WTC11 (cell line): ENCODE data around the gene SLU7.

ENCODE experiments used
- ATF1 ChIP-seq: sonication (generic); formaldehyde crosslinking; IDR thresholded peaks from 2 replicates; pipeline ENCODE4 v1.8.1; 2023; ENCODE audit warnings: mild to moderate bottlenecking, moderate library complexity, missing genetic modification reagents
- CREM ChIP-seq: sonication (generic); formaldehyde crosslinking; IDR thresholded peaks from 2 replicates; pipeline ENCODE4 v1.8.1; 2022; ENCODE audit warnings: mild to moderate bottlenecking, missing genetic modification reagents, moderate library complexity
- ETV6 ChIP-seq: sonication (generic); formaldehyde crosslinking; IDR thresholded peaks from 2 replicates; pipeline ENCODE4 v1.8.1; 2022; ENCODE audit warnings: mild to moderate bottlenecking, missing genetic modification reagents
- IRF2 ChIP-seq: sonication (generic); formaldehyde crosslinking; IDR thresholded peaks from 2 replicates; pipeline ENCODE4 v1.8.0; 2022; ENCODE audit warnings: low read depth, missing genetic modification reagents, borderline replicate concordance
- MXD4 ChIP-seq: fragments of 250-450 bp; sonication (Bioruptor Pico); IDR thresholded peaks from 2 replicates; pipeline ENCODE4 v1.8.0; 2021; ENCODE audit warnings: mild to moderate bottlenecking, moderate library complexity, borderline replicate concordance
- NFYB ChIP-seq: sonication (generic); formaldehyde crosslinking; conservative IDR thresholded peaks from 2 replicates; pipeline ENCODE4 v1.8.0; 2022; ENCODE audit warnings: low read depth, missing genetic modification reagents
- NR1H2 ChIP-seq: sonication (generic); formaldehyde crosslinking; IDR thresholded peaks from 2 replicates; pipeline ENCODE4 v1.9.0; 2021; ENCODE audit warnings: mild to moderate bottlenecking, moderate library complexity, missing genetic modification reagents
- TF ChIP-seq, protein P1 (sequence below): fragments of 200-600 bp; IDR thresholded peaks from 2 replicates; pipeline ENCODE4 v1.8.0; 2022; ENCODE audit warnings: antibody characterized with exemption
- TF ChIP-seq, protein P2 (sequence below): sonication (generic); formaldehyde crosslinking; IDR thresholded peaks from 2 replicates; pipeline ENCODE4 v1.8.0; 2022; ENCODE audit warnings: mild to moderate bottlenecking, missing genetic modification reagents
- TF ChIP-seq, protein P3 (sequence below): sonication (generic); formaldehyde crosslinking; IDR thresholded peaks from 2 replicates; pipeline ENCODE4 v1.8.0; 2022; ENCODE audit warnings: mild to moderate bottlenecking, missing genetic modification reagents
- TF ChIP-seq, protein P4 (sequence below): sonication (generic); formaldehyde crosslinking; IDR thresholded peaks from 2 replicates; pipeline ENCODE4 v1.8.1; 2022; ENCODE audit warnings: low read depth, mild to moderate bottlenecking, moderate library complexity, missing genetic modification reagents, borderline replicate concordance
- TF ChIP-seq, protein P5 (sequence below): sonication (generic); formaldehyde crosslinking; IDR thresholded peaks from 2 replicates; pipeline ENCODE4 v1.8.0; 2023; ENCODE audit warnings: missing genetic modification reagents, mild to moderate bottlenecking, borderline replicate concordance
- TF ChIP-seq, protein P6 (sequence below): sonication (generic); formaldehyde crosslinking; IDR thresholded peaks from 2 replicates; pipeline ENCODE4 v1.8.0; 2022; ENCODE audit warnings: mild to moderate bottlenecking, missing genetic modification reagents
- TF ChIP-seq, protein P7 (sequence below): sonication (generic); formaldehyde crosslinking; IDR thresholded peaks from 2 replicates; pipeline ENCODE4 v1.8.1; 2023; ENCODE audit warnings: mild to moderate bottlenecking, missing genetic modification reagents, moderate library complexity

DNA sequence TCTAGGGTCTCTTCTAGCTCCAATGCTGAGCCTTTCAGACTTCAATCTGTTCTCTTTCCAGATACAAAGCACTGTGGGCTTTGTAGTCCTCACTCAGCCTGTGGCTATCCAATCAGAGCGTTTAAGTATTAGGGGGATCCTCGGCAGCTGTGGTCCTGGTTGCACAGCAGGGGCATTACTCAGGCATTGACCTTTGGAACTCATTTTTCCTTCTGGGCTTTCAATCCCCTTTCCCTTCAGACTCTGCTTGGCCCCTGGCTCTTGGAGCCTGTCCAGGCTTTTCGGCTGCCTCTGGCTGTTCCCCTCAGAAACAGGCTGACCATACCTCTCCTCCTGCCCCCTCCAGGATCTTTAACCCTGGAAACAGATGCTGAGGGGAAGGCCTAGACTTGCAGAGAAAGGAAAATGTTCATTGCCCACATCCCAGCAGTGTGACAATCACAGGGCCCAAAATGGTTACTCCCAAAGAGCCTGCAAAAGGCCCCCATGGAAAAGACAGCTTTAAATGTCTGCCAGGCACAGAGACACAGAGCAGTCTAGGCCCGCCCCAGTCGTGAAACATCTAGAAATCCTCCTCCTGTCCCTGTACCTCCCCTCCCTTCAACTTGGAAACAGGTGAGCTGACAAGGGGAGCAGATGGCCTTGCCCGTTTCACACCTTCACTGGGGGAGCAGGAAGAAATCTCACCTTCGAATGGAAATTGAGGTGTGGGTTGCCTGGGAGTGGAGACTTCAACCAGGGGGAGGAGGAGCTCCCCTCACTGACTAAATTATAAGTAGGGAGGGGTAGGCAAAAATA, 62.1 kb downstream of the SLU7 start:
- TF ChIP-seq, protein P1, sequence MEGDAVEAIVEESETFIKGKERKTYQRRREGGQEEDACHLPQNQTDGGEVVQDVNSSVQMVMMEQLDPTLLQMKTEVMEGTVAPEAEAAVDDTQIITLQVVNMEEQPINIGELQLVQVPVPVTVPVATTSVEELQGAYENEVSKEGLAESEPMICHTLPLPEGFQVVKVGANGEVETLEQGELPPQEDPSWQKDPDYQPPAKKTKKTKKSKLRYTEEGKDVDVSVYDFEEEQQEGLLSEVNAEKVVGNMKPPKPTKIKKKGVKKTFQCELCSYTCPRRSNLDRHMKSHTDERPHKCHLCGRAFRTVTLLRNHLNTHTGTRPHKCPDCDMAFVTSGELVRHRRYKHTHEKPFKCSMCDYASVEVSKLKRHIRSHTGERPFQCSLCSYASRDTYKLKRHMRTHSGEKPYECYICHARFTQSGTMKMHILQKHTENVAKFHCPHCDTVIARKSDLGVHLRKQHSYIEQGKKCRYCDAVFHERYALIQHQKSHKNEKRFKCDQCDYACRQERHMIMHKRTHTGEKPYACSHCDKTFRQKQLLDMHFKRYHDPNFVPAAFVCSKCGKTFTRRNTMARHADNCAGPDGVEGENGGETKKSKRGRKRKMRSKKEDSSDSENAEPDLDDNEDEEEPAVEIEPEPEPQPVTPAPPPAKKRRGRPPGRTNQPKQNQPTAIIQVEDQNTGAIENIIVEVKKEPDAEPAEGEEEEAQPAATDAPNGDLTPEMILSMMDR: no peak
- TF ChIP-seq, protein P2, sequence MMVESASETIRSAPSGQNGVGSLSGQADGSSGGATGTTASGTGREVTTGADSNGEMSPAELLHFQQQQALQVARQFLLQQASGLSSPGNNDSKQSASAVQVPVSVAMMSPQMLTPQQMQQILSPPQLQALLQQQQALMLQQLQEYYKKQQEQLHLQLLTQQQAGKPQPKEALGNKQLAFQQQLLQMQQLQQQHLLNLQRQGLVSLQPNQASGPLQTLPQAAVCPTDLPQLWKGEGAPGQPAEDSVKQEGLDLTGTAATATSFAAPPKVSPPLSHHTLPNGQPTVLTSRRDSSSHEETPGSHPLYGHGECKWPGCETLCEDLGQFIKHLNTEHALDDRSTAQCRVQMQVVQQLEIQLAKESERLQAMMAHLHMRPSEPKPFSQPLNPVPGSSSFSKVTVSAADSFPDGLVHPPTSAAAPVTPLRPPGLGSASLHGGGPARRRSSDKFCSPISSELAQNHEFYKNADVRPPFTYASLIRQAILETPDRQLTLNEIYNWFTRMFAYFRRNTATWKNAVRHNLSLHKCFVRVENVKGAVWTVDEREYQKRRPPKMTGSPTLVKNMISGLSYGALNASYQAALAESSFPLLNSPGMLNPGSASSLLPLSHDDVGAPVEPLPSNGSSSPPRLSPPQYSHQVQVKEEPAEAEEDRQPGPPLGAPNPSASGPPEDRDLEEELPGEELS (CRISPR knock-in tag): no peak
- TF ChIP-seq, protein P3, sequence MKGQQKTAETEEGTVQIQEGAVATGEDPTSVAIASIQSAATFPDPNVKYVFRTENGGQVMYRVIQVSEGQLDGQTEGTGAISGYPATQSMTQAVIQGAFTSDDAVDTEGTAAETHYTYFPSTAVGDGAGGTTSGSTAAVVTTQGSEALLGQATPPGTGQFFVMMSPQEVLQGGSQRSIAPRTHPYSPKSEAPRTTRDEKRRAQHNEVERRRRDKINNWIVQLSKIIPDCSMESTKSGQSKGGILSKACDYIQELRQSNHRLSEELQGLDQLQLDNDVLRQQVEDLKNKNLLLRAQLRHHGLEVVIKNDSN (CRISPR knock-in tag): no peak
- TF ChIP-seq ETV6 (CRISPR knock-in tag) (no peak), NFYB (CRISPR knock-in tag) (no peak), ATF1 (CRISPR knock-in tag) (no peak), CREM (CRISPR knock-in tag) (no peak), MXD4 (CRISPR knock-in tag) (no peak), IRF2 (CRISPR knock-in tag) (no peak), NR1H2 (CRISPR knock-in tag) (no peak)
- TF ChIP-seq, protein P4, sequence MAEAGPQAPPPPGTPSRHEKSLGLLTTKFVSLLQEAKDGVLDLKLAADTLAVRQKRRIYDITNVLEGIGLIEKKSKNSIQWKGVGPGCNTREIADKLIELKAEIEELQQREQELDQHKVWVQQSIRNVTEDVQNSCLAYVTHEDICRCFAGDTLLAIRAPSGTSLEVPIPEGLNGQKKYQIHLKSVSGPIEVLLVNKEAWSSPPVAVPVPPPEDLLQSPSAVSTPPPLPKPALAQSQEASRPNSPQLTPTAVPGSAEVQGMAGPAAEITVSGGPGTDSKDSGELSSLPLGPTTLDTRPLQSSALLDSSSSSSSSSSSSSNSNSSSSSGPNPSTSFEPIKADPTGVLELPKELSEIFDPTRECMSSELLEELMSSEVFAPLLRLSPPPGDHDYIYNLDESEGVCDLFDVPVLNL (CRISPR knock-in tag): no peak
- TF ChIP-seq, protein P5, sequence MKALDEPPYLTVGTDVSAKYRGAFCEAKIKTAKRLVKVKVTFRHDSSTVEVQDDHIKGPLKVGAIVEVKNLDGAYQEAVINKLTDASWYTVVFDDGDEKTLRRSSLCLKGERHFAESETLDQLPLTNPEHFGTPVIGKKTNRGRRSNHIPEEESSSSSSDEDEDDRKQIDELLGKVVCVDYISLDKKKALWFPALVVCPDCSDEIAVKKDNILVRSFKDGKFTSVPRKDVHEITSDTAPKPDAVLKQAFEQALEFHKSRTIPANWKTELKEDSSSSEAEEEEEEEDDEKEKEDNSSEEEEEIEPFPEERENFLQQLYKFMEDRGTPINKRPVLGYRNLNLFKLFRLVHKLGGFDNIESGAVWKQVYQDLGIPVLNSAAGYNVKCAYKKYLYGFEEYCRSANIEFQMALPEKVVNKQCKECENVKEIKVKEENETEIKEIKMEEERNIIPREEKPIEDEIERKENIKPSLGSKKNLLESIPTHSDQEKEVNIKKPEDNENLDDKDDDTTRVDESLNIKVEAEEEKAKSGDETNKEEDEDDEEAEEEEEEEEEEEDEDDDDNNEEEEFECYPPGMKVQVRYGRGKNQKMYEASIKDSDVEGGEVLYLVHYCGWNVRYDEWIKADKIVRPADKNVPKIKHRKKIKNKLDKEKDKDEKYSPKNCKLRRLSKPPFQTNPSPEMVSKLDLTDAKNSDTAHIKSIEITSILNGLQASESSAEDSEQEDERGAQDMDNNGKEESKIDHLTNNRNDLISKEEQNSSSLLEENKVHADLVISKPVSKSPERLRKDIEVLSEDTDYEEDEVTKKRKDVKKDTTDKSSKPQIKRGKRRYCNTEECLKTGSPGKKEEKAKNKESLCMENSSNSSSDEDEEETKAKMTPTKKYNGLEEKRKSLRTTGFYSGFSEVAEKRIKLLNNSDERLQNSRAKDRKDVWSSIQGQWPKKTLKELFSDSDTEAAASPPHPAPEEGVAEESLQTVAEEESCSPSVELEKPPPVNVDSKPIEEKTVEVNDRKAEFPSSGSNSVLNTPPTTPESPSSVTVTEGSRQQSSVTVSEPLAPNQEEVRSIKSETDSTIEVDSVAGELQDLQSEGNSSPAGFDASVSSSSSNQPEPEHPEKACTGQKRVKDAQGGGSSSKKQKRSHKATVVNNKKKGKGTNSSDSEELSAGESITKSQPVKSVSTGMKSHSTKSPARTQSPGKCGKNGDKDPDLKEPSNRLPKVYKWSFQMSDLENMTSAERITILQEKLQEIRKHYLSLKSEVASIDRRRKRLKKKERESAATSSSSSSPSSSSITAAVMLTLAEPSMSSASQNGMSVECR (CRISPR knock-in tag): no peak
- TF ChIP-seq, protein P6, sequence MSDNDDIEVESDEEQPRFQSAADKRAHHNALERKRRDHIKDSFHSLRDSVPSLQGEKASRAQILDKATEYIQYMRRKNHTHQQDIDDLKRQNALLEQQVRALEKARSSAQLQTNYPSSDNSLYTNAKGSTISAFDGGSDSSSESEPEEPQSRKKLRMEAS: no peak
- TF ChIP-seq, protein P7, sequence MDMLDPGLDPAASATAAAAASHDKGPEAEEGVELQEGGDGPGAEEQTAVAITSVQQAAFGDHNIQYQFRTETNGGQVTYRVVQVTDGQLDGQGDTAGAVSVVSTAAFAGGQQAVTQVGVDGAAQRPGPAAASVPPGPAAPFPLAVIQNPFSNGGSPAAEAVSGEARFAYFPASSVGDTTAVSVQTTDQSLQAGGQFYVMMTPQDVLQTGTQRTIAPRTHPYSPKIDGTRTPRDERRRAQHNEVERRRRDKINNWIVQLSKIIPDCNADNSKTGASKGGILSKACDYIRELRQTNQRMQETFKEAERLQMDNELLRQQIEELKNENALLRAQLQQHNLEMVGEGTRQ (CRISPR knock-in tag): no peak
